Mammary microvascular endothelial cell (primary cell): ENCODE measurements around the gene PRSS36. TPM values are rescaled to one million over a fixed set of nuclear protein-coding genes. Genes with fewer than 3 reads are reported as not detected.

ENCODE experiments used
- total RNA-seq: library from RNA; depleted of rRNA; stranded (reverse); fragments of >200 nt; gene quantifications from 2 replicates; pipeline ENCODE4 v1.2.3, GENCODE V29; 2015

The PRSS36 gene
- total RNA-seq: 0.25 TPM in 1 of 2 replicates, not detected in the other

GRCh38 chr16:31149894-31150890 is at the start of gene PRSS36:
Gene PRSS36 (minus strand): TSS chr16:31150066. CDS start chr16:31150035, 31 bp downstream.

GRCh38 chr16:31179747-31180459 is 30.0 kb upstream of the PRSS36 start, which contains the start of gene FUS:
Gene FUS (plus strand): TSS chr16:31180139. CDS start chr16:31180215, 76 bp downstream.

GRCh38 chr16:31135535-31136286 is 14.2 kb downstream of the PRSS36 start, which contains the start of gene PRSS8:
Gene PRSS8 (minus strand): TSS chr16:31135727. CDS start chr16:31135498, 229 bp downstream.

GRCh38 chr16:31117384-31118222 is 32.3 kb downstream of the PRSS36 start, which contains the start of gene KAT8:
Gene KAT8 (plus strand): TSS chr16:31117664. CDS start chr16:31117682, 18 bp downstream.

GRCh38 chr16:31108035-31108793 is 41.7 kb downstream of the PRSS36 start, which contains the start of gene BCKDK:
Gene BCKDK (plus strand): TSS chr16:31108386. CDS start chr16:31109224, 838 bp downstream.

GRCh38 chr16:31094424-31095120 is 55.3 kb downstream of the PRSS36 start, which contains the start of gene VKORC1:
Gene VKORC1 (minus strand): TSS chr16:31094797. CDS start chr16:31094729, 68 bp downstream.

Other genes with a start within 250 kb of the PRSS36 start
- gene FBXL19, start 226.5 kb downstream of the PRSS36 start, total RNA-seq: 15.2 and 15.4 TPM in 2 replicates
- 17.9 and 27.5 TPM in 2 replicates for gene ORAI3, start 201.0 kb downstream of the PRSS36 start, total RNA-seq
- 4.1 and 4.2 TPM in 2 replicates for gene SETD1A, start 192.3 kb downstream of the PRSS36 start, total RNA-seq
- gene HSD3B7, start 164.9 kb downstream of the PRSS36 start, total RNA-seq: 16.7 and 17.7 TPM in 2 replicates
- 0.05 and 0.93 TPM in 2 replicates for gene STX1B, start 139.4 kb downstream of the PRSS36 start, total RNA-seq
- 30.7 and 32.6 TPM in 2 replicates for gene STX4, start 116.5 kb downstream of the PRSS36 start, total RNA-seq
- gene ZNF668, start 75.8 kb downstream of the PRSS36 start, total RNA-seq: 12.3 and 13.6 TPM in 2 replicates
- gene ZNF646, start 75.6 kb downstream of the PRSS36 start, total RNA-seq: 9.9 and 10.0 TPM in 2 replicates
- 1.2 and 1.5 TPM in 2 replicates for gene PRSS53, start 61.1 kb downstream of the PRSS36 start, total RNA-seq
- gene VKORC1, start 55.3 kb downstream of the PRSS36 start, total RNA-seq: 144 and 177 TPM in 2 replicates
- 71.9 and 81.6 TPM in 2 replicates for gene BCKDK, start 41.7 kb downstream of the PRSS36 start, total RNA-seq
- gene KAT8, start 32.4 kb downstream of the PRSS36 start, total RNA-seq: 30.0 and 31.8 TPM in 2 replicates
- gene PRSS8, start 14.3 kb downstream of the PRSS36 start, total RNA-seq: not detected in 2 replicates
- gene FUS, start 30.1 kb upstream of the PRSS36 start, total RNA-seq: 63.4 and 69.3 TPM in 2 replicates
- gene PYCARD, start 52.7 kb upstream of the PRSS36 start, total RNA-seq: 38.3 and 39.4 TPM in 2 replicates
- not detected in 2 replicates for gene TRIM72, start 64.1 kb upstream of the PRSS36 start, total RNA-seq
- gene PYDC1, start 67.1 kb upstream of the PRSS36 start, total RNA-seq: not detected in 2 replicates
- not detected in 2 replicates for gene ITGAM, start 109.9 kb upstream of the PRSS36 start, total RNA-seq
- gene ITGAX, start 205.1 kb upstream of the PRSS36 start, total RNA-seq: 0.60 and 0.64 TPM in 2 replicates
- gene ITGAD, start 243.3 kb upstream of the PRSS36 start, total RNA-seq: not detected in 2 replicates